Ishikawa (cell line): ENCODE measurements around the gene COG5.

Experiments
- CEBPB ChIP-seq: IDR thresholded peaks from 2 replicates; pipeline ENCODE4 v1.6.1; 2012
- CREB1 ChIP-seq: IDR thresholded peaks from 2 replicates; pipeline ENCODE4 v1.6.1; 2012; ENCODE audit warnings: low read depth
- EGR1 ChIP-seq: IDR thresholded peaks from 2 replicates; pipeline ENCODE4 v1.6.1; 2012
- EP300 ChIP-seq: IDR thresholded peaks from 2 replicates; pipeline ENCODE4 v1.6.1; 2012; ENCODE audit warnings: borderline replicate concordance
- FOXM1 ChIP-seq: IDR thresholded peaks from 2 replicates; pipeline ENCODE4 v1.6.1; 2012; ENCODE audit warnings: low read depth, borderline replicate concordance
- MAX ChIP-seq: IDR thresholded peaks from 2 replicates; pipeline ENCODE4 v1.6.1; 2012
- NFIC ChIP-seq: IDR thresholded peaks from 2 replicates; pipeline ENCODE4 v1.6.1; 2012
- RAD21 ChIP-seq: IDR thresholded peaks from 2 replicates; pipeline ENCODE4 v1.6.1; 2012; ENCODE audit warnings: low read depth
- REST ChIP-seq: IDR thresholded peaks from 2 replicates; pipeline ENCODE4 v1.6.1; 2012; ENCODE audit warnings: low read depth, mild to moderate bottlenecking
- TAF1 ChIP-seq: IDR thresholded peaks from 2 replicates; pipeline ENCODE4 v1.6.1; 2012; ENCODE audit warnings: low read depth, mild to moderate bottlenecking
- TCF12 ChIP-seq: IDR thresholded peaks from 2 replicates; pipeline ENCODE4 v1.6.1; 2012; ENCODE audit warnings: low read depth
- TEAD4 ChIP-seq: IDR thresholded peaks from 2 replicates; pipeline ENCODE4 v1.6.1; 2012
- USF1 ChIP-seq: IDR thresholded peaks from 2 replicates; pipeline ENCODE4 v1.6.1; 2012
- YY1 ChIP-seq: IDR thresholded peaks from 2 replicates; pipeline ENCODE4 v1.6.1; 2012; ENCODE audit warnings: low read depth
- ZBTB7A ChIP-seq: IDR thresholded peaks from 2 replicates; pipeline ENCODE4 v1.6.1; 2012; ENCODE audit warnings: low read depth

COG5 gene

GRCh38 chr7:107304063-107304462 is 259.7 kb downstream of the COG5 start:
- no peak for TF ChIP-seq FOXM1
- no peak for TF ChIP-seq MAX
- no peak for TF ChIP-seq YY1
- no peak for TF ChIP-seq ZBTB7A
- TF ChIP-seq CREB1, result no peak
- TF ChIP-seq RAD21, result no peak
- no peak for TF ChIP-seq REST
- no peak for TF ChIP-seq EP300
- TF ChIP-seq TCF12, result no peak
- no peak for TF ChIP-seq CEBPB
- no peak for TF ChIP-seq EGR1
- TF ChIP-seq NFIC, result no peak
- TF ChIP-seq USF1, result no peak
- TF ChIP-seq TEAD4, result no peak
- no peak for TF ChIP-seq TAF1

- TF ChIP-seq REST (no peak), USF1 (no peak), FOXM1 (no peak), TCF12 (no peak), CREB1 (no peak), NFIC (no peak), TAF1 (no peak), TEAD4 (no peak), CEBPB (no peak), RAD21 (no peak), YY1 (no peak), MAX (no peak), EP300 (no peak), ZBTB7A (no peak), EGR1 (no peak)
Observed at GRCh38 chr7:107302250-107302847, 261.4 kb downstream of the COG5 start.

- no peak for TF ChIP-seq CEBPB
- TF ChIP-seq REST, result no peak
- TF ChIP-seq EGR1, result no peak
- no peak for TF ChIP-seq TCF12
- no peak for TF ChIP-seq USF1
- TF ChIP-seq YY1, result no peak
- no peak for TF ChIP-seq MAX
- no peak for TF ChIP-seq EP300
- no peak for TF ChIP-seq CREB1
- no peak for TF ChIP-seq RAD21
- TF ChIP-seq FOXM1, result no peak
- no peak for TF ChIP-seq ZBTB7A
- no peak for TF ChIP-seq TEAD4
- TF ChIP-seq TAF1, result no peak
- TF ChIP-seq NFIC, result no peak
Observed at GRCh38 chr7:107294182-107294581, 269.5 kb downstream of the COG5 start.
